ENCODE measurements around the gene DSCAM.

Gene DSCAM

GRCh38 chr21:40646651-40647050 is 200.3 kb downstream of the DSCAM start:
- DNase-seq = no peak

GRCh38 chr21:40641042-40641441 is 205.9 kb downstream of the DSCAM start:
- DNase-seq = no peak

GRCh38 chr21:40640266-40640789 is 206.6 kb downstream of the DSCAM start:
- DNase-seq = no peak

DNA sequence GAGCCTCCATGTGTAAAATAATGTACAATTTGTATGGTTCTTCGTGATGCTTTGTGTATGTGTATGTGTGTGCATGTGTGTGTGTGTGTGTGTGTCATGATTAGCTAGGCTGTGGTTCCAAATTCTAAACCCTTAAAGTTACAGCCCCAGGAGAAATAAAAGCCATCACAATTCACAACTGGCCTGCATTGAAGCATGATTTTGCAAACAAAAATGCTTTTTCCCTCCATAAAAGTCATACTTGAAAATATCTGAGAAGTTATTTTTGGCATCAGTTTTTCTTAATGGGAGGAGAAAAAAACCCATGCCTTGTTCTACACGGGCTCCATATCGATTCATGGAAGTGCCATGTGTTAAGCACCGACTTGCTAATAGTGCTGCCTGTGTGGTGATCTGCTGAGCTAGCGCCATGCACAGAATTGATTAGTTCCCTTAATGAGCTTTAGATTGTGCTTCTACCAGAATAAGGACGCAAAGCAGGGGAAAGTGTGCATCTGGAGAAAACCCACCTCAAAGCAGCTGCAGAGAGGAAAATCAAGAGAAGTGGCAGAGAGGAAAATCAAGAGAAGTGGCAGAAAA is 207.3 kb downstream of the DSCAM start:
- no peak for DNase-seq

DNA sequence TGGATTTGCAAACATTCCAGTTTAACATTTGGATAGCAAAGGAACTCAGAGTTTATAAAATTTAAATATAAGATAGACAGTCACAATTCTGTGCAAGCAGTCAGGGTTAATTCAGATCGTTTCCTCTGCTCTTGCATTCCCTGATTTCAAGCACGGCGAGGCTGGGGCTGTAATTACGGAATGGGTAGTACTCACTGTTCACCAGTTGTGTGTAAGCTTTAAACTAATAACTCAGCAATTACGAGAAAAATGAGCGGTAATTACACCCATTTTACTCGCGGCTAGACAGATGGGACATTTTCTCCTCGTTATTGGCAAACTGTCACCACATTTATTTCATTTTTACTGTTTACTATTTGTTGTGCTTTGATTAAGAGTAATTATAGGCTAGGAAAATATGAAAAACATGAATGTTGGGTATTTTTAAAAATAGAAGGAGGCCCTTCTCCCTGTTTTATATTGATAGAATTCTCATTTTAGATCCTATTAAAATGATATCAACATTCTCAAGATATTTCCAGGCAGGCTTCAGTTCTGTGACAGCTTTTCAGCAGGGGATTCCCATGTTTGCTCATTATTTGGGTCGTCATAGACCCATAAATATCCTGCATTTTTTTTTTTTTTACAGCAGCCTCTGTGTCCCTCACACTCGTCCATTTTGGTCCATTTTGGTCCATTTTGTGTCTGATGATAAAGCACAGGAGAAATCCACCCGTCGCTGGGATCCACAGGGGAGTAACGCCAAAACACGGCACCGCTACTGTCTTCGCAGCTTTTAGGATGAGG is 208.3 kb downstream of the DSCAM start:
- peak; percentile 89 for DNase-seq

- no peak for DNase-seq
Measured at GRCh38 chr21:40636026-40636425, 210.9 kb downstream of the DSCAM start.

DNA sequence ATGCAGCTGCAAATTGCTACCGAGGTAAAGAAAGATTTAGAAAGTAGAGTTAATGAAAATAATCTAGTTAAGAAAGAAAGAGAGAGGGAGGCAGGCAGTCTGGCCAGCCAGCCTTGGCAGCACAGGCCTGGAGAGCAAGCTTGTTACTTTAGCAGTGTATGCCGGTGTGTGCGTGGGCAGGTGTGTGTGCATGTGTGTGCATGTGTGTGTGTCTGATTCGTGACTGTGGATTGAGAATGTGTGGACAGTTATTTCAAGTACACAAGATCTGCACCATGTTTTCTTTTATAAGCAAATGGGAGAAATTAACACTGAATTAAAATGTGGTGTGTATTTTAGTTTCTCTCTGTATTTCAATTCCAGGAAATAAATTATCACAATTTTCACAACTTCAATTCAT is 211.6 kb downstream of the DSCAM start:
- DNase-seq = no peak

GRCh38 chr21:40634141-40634540 is 212.8 kb downstream of the DSCAM start:
- DNase-seq = no peak

- no peak for DNase-seq
Measured at GRCh38 chr21:40633048-40633447, 213.9 kb downstream of the DSCAM start.

DNA sequence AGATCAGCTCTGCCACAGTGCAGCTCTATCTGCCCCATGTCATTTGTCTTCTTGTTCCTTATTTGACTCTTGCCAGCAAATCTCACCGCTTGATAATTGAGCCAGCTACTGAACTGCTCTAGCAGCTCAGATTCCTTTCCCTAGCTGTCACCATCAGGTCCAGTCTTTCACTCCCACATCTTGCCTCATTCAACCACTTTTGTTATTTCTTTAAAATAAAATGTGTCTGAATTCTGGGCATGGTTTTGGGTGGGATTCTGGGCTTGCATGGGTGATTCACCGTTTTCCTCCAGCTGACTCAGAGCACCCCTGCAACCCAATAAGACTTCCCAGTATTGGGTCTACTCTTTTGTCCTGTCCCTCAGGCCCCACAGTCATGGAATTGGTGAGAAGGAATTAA is 215.7 kb downstream of the DSCAM start:
- DNase-seq = no peak

GRCh38 chr21:40625991-40626390 is 221.0 kb downstream of the DSCAM start:
- DNase-seq = no peak

GRCh38 chr21:40623528-40623927 is 223.4 kb downstream of the DSCAM start:
- no peak for DNase-seq

GRCh38 chr21:40622531-40622930 is 224.4 kb downstream of the DSCAM start:
- DNase-seq = peak; percentile 88

GRCh38 chr21:40620386-40621145 is 226.4 kb downstream of the DSCAM start:
- no peak for DNase-seq

DNA sequence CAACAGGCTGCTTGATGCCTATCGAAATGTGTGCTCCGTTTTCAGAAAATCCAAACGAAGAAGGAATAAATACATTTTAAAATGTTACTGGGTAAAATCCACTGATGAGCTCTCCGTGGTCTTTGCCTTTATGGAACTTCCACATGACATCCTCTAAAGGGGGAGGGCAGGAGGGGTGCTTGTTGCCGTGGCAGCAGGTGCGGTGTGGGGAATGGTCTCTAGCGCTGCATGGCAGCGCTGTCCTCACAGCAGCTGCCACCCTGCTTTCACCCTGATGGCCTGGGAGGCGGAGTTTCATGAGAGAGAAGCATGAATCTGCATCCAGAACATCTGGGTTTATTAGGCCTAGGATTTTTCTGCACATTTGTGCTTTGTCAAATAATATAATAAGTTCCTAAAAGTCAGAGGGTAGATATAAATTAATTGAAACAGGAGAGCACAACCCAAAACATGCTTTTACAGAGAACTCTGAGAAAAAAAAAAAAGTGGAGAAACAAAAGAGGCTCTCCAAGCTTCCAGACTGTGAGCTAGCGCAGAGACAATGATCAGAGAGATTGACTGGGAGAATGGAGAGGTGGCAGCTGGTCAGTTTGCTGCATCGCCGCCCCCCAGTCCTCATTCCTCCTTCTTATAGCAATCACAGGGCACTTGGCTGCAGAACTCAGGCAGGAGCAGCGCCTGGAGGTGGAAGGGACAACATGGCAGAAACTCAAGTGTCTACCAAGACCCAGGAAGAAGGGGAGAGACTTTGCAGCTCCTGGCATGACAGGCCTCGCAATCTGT is 228.6 kb downstream of the DSCAM start:
- DNase-seq = no peak

DNA sequence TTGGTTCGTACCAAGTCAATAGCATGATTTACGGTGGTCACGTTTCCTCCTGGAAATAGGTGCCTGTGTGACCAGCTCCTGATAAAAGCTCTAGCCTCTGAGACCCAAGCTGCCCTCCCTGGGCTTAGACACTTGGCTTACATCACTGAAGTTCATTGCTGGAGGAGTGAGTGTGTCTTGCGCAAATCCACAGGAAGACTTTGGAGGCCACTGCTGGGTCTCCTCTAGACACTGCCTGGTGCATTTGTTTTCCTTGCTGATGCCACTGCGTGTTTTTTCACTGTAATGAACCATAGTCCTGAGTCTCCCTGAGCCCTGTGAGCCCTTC is 230.6 kb downstream of the DSCAM start:
- DNase-seq = no peak

GRCh38 chr21:40615505-40616376 is 231.2 kb downstream of the DSCAM start:
- peak; percentile 58 for DNase-seq

GRCh38 chr21:40613546-40614030 is 233.4 kb downstream of the DSCAM start:
- DNase-seq = peak; percentile 96

GRCh38 chr21:40610345-40610744 is 236.6 kb downstream of the DSCAM start:
- DNase-seq = no peak

- no peak for DNase-seq
Measured at GRCh38 chr21:40606341-40606740, 240.6 kb downstream of the DSCAM start.

DNA sequence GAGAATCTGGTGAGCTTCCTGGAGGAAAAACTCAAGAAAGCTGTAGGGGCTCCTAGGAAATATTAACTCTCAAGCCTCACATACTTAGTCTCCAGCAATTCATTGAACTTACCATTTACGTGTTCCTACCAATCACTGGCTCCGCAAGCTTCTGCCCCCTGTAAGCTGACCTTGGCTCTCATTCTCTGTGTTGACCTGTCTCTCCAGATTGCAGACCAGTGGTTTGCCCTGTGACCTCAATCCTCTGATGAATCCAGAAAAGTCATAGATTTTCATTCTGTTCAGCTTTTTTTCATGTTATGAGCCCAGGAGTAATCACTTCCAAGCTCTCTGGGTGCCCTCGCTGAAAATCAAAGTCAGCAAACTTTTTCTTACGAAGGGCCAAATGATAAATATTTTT is 241.9 kb downstream of the DSCAM start:
- no peak for DNase-seq

DNA sequence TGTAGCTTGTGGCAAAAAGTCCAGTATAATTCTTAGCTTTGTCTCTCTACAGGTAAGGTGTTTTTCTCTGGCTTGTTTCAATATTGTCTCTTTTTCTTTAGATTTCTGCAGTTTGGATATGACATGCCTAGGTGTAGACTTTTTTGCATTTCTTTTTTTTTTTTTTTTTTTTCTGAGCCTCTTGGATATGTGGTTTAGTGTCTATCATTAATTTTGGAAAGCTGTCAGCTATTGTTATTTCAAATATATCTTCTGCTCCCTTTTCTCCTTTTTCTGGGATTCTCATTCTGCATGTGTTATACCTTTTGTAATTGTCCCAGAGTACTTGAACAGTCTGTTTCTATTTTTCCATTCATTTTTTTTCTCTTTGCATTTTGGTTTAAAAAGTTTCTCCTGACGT is 243.2 kb downstream of the DSCAM start:
- no peak for DNase-seq
